Keratinocyte (primary cell): ENCODE results near the gene RC3H1. TPM values are rescaled to one million over a fixed set of nuclear protein-coding genes. Genes with fewer than 3 reads are reported as not detected.

Experiments used
- DNase-seq: peaks from one replicate; pipeline ENCODE4 v3.0.0-alpha.2; 2011; ENCODE audit warnings: low read depth, missing footprints, low spot score
- FAIRE-seq: peaks from 2 replicates; lab custom pipeline; 2011; peaks lifted over from hg19 to GRCh38; lab: Jason Lieb, UNC
- H2AFZ ChIP-seq: 2 replicates; pipeline ENCODE4 v1.6.0; 2012; ENCODE audit warnings: low read length, control low read depth, inconsistent platforms; ENCODE audit not compliant: control insufficient read depth
- H3K27ac ChIP-seq: 2 replicates; pipeline ENCODE4 v1.5.1; 2011; ENCODE audit warnings: low read length; ENCODE audit not compliant: control insufficient read depth, insufficient read depth
- H3K27me3 ChIP-seq: 3 replicates; pipeline ENCODE4 v1.6.0; 2011; ENCODE audit warnings: low read length; ENCODE audit not compliant: control insufficient read depth, insufficient read depth; ENCODE audit errors: extremely low read depth
- H3K36me3 ChIP-seq, 2 experiments: 2 replicates in 1 of 2; 3 replicates in 1 of 2; pipeline ENCODE4 v1.5.1; 2011; ENCODE audit warnings: low read length in 2 of 2, mild to moderate bottlenecking in 1 of 2; ENCODE audit not compliant: control insufficient read depth in 2 of 2, insufficient read depth in 2 of 2; ENCODE audit errors: extremely low read depth in 1 of 2
- H3K4me1 ChIP-seq: 3 replicates; pipeline ENCODE4 v1.5.1; 2011; ENCODE audit warnings: low read length; ENCODE audit not compliant: control insufficient read depth, insufficient read depth; ENCODE audit errors: extremely low read depth
- H3K4me2 ChIP-seq: 3 replicates; pipeline ENCODE4 v1.6.0; 2011; ENCODE audit warnings: low read depth, low read length; ENCODE audit not compliant: control insufficient read depth, insufficient read depth; ENCODE audit errors: extremely low read depth
- H3K4me3 ChIP-seq, 3 experiments: fragments of 200-600 bp in 1 of 3; sonication (generic) in 1 of 3; 2 replicates in 2 of 3; 3 replicates in 1 of 3; pipeline ENCODE4 v1.5.1; 2011 to 2016; ENCODE audit warnings: low read length in 3 of 3, mild to moderate bottlenecking in 3 of 3, control low read depth in 2 of 3, inconsistent platforms in 1 of 3, low read depth in 1 of 3, mixed read lengths in 1 of 3, mixed run types in 1 of 3, moderate library complexity in 1 of 3; ENCODE audit not compliant: control insufficient read depth in 2 of 3, insufficient read depth in 2 of 3; ENCODE audit errors: extremely low read depth in 1 of 3
- H3K79me2 ChIP-seq: 2 replicates; pipeline ENCODE4 v1.6.0; 2012; ENCODE audit warnings: low read length; ENCODE audit not compliant: control insufficient read depth, insufficient read depth
- H3K9ac ChIP-seq: 3 replicates; pipeline ENCODE4 v1.6.0; 2011; ENCODE audit warnings: low read length; ENCODE audit not compliant: control insufficient read depth, insufficient read depth; ENCODE audit errors: extremely low read depth
- H3K9me1 ChIP-seq: 3 replicates; pipeline ENCODE4 v1.6.0; 2011; ENCODE audit warnings: low read length; ENCODE audit not compliant: control insufficient read depth, insufficient read depth; ENCODE audit errors: extremely low read depth
- H3K9me3 ChIP-seq: 2 replicates; pipeline ENCODE4 v1.5.1; 2012; ENCODE audit warnings: low read depth, low read length; ENCODE audit not compliant: control insufficient read depth
- H4K20me1 ChIP-seq: 3 replicates; pipeline ENCODE4 v1.6.0; 2011; ENCODE audit warnings: low read length; ENCODE audit not compliant: control insufficient read depth, insufficient read depth; ENCODE audit errors: extremely low read depth
- EZH2 ChIP-seq: IDR thresholded peaks from one replicate; pipeline ENCODE4 v1.6.1; 2012; ENCODE audit warnings: inconsistent platforms, mild to moderate bottlenecking, low read length, moderate library complexity
- dilution Hi-C: fragments of 300-500 bp; cut with MboI; formaldehyde crosslinking; loops from one replicate; pipeline ENCODE4 v1.7.0; 2020; ENCODE audit warnings: low sequenced_read_pairs; ENCODE audit not compliant: extremely low pct_ligation_motif_present
- polyA plus RNA-seq, 5 experiments: library from polyadenylated mRNA; depleted of rRNA in 3 of 5; stranded (reverse) in 3 of 5; stranded (forward) in 1 of 5; unstranded in 1 of 5; fragments of >200 nt; gene quantifications; 1 replicate in 1 of 5; 2 replicates in 3 of 5; 3 replicates in 1 of 5; pipeline versions ENCODE4 v1.2.1 to v1.2.3, GENCODE V29; 2011 to 2012; ENCODE audit warnings: missing spikeins in 2 of 5, low read depth in 1 of 5, low replicate concordance in 1 of 5
- TF ChIP-seq, protein P1 (sequence below), 3 experiments: IDR thresholded peaks in 1 of 3; conservative IDR thresholded peaks in 1 of 3; optimal IDR thresholded peaks in 1 of 3; 2 replicates in 2 of 3; 3 replicates in 1 of 3; pipeline versions ENCODE3 to v1.5.1; 2011; ENCODE audit warnings: low read length in 3 of 3, mild to moderate bottlenecking in 3 of 3, moderate library complexity in 2 of 3, control low read depth in 1 of 3, inconsistent platforms in 1 of 3; ENCODE audit not compliant: insufficient read depth in 2 of 3; ENCODE audit errors: extremely low read depth in 1 of 3

Gene RC3H1
- polyA plus RNA-seq, 1 donor (not counting 4 experiments of a cell fraction or from before 2014, with no cell fraction given), result 10.4 TPM

DNA sequence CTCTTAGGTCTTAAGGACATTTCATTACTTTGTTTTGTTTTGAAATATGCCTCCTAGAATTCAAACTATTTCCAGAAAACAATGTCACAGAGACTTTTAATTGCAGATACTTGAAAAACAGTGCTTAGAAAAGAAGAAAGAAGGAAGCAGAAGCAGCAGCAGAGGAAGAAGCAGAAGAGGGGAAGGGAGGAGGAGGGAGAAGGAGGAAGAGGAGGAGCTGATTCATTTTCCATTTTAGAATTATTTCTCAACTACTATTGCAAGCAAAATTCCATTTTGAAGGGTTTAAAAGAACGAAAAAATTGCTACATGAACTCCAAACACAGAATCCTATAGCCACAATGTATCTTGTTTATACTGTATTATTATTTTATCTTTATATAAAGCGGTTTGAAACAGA lies 13.9 kb downstream of the RC3H1 start:
- dilution Hi-C loops, result no loop called here
- no peak overlapping the region for H3K27ac ChIP-seq
- H4K20me1 ChIP-seq, result peaks cover 5% of the 10 kb centered on the region

DNA sequence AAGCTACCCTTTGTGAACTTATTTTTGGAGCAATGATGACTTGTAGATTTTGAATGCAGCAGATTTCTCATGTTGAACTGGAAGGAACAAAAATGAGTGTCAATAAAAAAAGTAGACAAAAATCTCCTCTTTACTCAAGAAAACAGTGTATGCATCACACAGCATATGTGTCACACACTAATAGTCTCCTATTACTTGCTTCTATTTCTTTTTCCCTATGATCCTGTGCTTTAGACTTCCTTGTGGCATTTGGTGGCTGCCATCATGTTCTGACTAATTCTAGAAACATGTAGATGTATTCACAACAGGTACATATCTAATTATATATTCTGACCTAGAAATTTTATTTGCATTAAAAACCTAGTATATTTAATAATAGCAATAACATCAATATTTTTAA lies 14.3 kb downstream of the RC3H1 start:
- Histone ChIP-seq H3K4me3 (no peak overlapping the region), H3K36me3 (peaks cover 0 to 4% of the 10 kb centered on the region in 2 experiments), H3K27me3 (no peaks in the 10 kb centered on the region), H3K4me1 (peaks cover 3% of the 10 kb centered on the region), H3K9me3 (no peaks in the 10 kb centered on the region), H3K79me2 (peaks cover 64% of the 10 kb centered on the region), H4K20me1 (peaks cover 5% of the 10 kb centered on the region), H3K4me2 (no peak overlapping the region), H3K9me1 (peaks cover 3% of the 10 kb centered on the region), H2AFZ (no peak overlapping the region), H3K27ac (no peak overlapping the region), H3K9ac (no peak overlapping the region)
- dilution Hi-C loops, result no loop called here
- no peak for FAIRE-seq
- no peak for DNase-seq
- TF ChIP-seq, protein P1, sequence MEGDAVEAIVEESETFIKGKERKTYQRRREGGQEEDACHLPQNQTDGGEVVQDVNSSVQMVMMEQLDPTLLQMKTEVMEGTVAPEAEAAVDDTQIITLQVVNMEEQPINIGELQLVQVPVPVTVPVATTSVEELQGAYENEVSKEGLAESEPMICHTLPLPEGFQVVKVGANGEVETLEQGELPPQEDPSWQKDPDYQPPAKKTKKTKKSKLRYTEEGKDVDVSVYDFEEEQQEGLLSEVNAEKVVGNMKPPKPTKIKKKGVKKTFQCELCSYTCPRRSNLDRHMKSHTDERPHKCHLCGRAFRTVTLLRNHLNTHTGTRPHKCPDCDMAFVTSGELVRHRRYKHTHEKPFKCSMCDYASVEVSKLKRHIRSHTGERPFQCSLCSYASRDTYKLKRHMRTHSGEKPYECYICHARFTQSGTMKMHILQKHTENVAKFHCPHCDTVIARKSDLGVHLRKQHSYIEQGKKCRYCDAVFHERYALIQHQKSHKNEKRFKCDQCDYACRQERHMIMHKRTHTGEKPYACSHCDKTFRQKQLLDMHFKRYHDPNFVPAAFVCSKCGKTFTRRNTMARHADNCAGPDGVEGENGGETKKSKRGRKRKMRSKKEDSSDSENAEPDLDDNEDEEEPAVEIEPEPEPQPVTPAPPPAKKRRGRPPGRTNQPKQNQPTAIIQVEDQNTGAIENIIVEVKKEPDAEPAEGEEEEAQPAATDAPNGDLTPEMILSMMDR (optimal IDR thresholded peaks at IDR 0.05 in 1 of 3, IDR thresholded peaks at IDR 0.05 in 1 of 3, conservative IDR thresholded peaks at IDR 0.05 in 1 of 3; ENCODE audit: extremely low read depth in 1 of 3, insufficient read depth in 2 of 3, low read length in 3 of 3), result no peak
- no peak for TF ChIP-seq EZH2

More for the DNA sequence above, 13.9 kb downstream of the RC3H1 start:
- no peak overlapping the region for H2AFZ ChIP-seq
- peaks cover 0 to 4% of the 10 kb centered on the region in 2 experiments for H3K36me3 ChIP-seq
- H3K27me3 ChIP-seq, result no peaks in the 10 kb centered on the region
- peaks cover 3% of the 10 kb centered on the region for H3K4me1 ChIP-seq
- TF ChIP-seq, protein P1 (optimal IDR thresholded peaks at IDR 0.05 in 1 of 3, IDR thresholded peaks at IDR 0.05 in 1 of 3, conservative IDR thresholded peaks at IDR 0.05 in 1 of 3; ENCODE audit: extremely low read depth in 1 of 3, insufficient read depth in 2 of 3, low read length in 3 of 3), result no peak
- TF ChIP-seq EZH2, result no peak
- DNase-seq (no peak), FAIRE-seq (no peak)
- peaks cover 3% of the 10 kb centered on the region for H3K9me1 ChIP-seq
- peaks cover 66% of the 10 kb centered on the region for H3K79me2 ChIP-seq
- no peak overlapping the region for H3K4me2 ChIP-seq
- no peak overlapping the region for H3K9ac ChIP-seq
- no peak overlapping the region for H3K4me3 ChIP-seq
- H3K9me3 ChIP-seq, result no peaks in the 10 kb centered on the region
